Measurements from ENCODE around the gene FCHSD2. TPM values are rescaled to one million over a fixed set of nuclear protein-coding genes. Genes with fewer than 3 reads are reported as not detected.

Gene FCHSD2
- total and polyA plus RNA-seq, 2 donors (not counting 3 experiments of a cell fraction or from before 2014, with no cell fraction given), result 20.8 to 56.9 TPM

DNA sequence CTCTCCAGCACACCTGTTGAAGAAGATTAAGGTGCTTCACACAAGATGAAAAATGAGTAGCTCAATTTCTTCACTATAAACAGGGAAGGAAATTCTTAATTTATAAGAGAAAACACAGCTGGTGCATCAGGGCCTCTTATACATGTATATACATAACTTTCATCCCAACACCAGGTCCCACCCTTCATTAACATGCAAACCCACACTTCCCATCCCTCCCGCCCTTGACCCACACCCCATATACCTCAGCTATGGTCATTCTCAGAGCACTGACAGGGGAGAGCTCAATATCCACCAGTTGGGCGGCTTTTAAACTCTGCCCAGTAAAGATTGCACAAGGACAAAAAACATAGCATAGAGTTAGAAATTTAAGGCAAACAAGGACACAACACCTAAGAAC lies 242.1 kb downstream of the FCHSD2 start:
- no peaks in the 10 kb centered on the region for H3K27me3 ChIP-seq (ENCODE audit: control insufficient read depth in 2 of 2, insufficient read depth in 2 of 2, low read length in 2 of 2)
- FAIRE-seq (no peak), DNase-seq (ENCODE audit: low read depth, low spot score) (no peak)
- no peak overlapping the region for H2AFZ ChIP-seq (ENCODE audit: low read depth, low read length)
- dilution Hi-C loops (cut with MboI; ENCODE audit: extremely low pct_ligation_motif_present, low sequenced_read_pairs) (no loop called here), intact Hi-C loops (cut with micrococcal nuclease) (no loop called here)
- ChIA-PET POLR2A (no interaction called here), CTCF (interaction anchor here (1.4 to 1.6 kb wide), 2 partner anchors 10 to 24 kb away, joined by 6 to 7 read pairs; no protein-coding TSS in a partner anchor)
- no peak overlapping the region for H3K27ac ChIP-seq (ENCODE audit: insufficient read depth, low read depth, low read length)
- H4K20me1 ChIP-seq (replicated peaks; ENCODE audit: control insufficient read depth, extremely low read depth, insufficient read depth, low read length), result no peaks in the 10 kb centered on the region
- H3K9me3 ChIP-seq (replicated peaks; ENCODE audit: control insufficient read depth, insufficient read depth, low read length), result no peaks in the 10 kb centered on the region
- TF ChIP-seq MYC (IDR thresholded peaks at IDR 0.05; ENCODE audit: low read depth, low read length), result no peak
- no peak for TF ChIP-seq POLR2AphosphoS5 (IDR thresholded peaks at IDR 0.05; ENCODE audit: insufficient read depth, low read depth, low read length)
- TF ChIP-seq, protein P1, sequence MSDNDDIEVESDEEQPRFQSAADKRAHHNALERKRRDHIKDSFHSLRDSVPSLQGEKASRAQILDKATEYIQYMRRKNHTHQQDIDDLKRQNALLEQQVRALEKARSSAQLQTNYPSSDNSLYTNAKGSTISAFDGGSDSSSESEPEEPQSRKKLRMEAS (IDR thresholded peaks at IDR 0.05; ENCODE audit: insufficient read depth, insufficient read length), result no peak
- TF ChIP-seq EZH2 (IDR thresholded peaks at IDR 0.05; ENCODE audit: borderline replicate concordance, low read depth, low read length, severe bottlenecking), result no peak
- TF ChIP-seq FOS (IDR thresholded peaks at IDR 0.05; ENCODE audit: borderline replicate concordance, insufficient read depth, low read length), result no peak
- H3K4me1 ChIP-seq (ENCODE audit: control insufficient read depth, extremely low read depth, insufficient read depth, low read length), result no peaks in the 10 kb centered on the region
- no peak overlapping the region for H3K4me3 ChIP-seq (replicated peaks in 1 of 3; ENCODE audit: insufficient read depth in 1 of 3, low read depth in 1 of 3, low read length in 3 of 3)
- H3K9ac ChIP-seq (replicated peaks; ENCODE audit: extremely low read depth, insufficient read depth, low read length), result no peak overlapping the region
- H3K4me2 ChIP-seq (ENCODE audit: insufficient read depth, low read length), result no peak overlapping the region
- H3K36me3 ChIP-seq (ENCODE audit: control insufficient read depth in 2 of 2, extremely low read depth in 1 of 2, insufficient read depth in 2 of 2, low read length in 2 of 2), result no peaks in the 10 kb centered on the region
- peaks cover 1% of the 10 kb centered on the region for H3K9me1 ChIP-seq (replicated peaks; ENCODE audit: control insufficient read depth, extremely low read depth, insufficient read depth, low read length)
- no TSS peak for BruUV-seq (replicated peaks)
- no peaks in the 10 kb centered on the region for H3K79me2 ChIP-seq (ENCODE audit: control insufficient read depth, insufficient read depth, low read length)

DNA sequence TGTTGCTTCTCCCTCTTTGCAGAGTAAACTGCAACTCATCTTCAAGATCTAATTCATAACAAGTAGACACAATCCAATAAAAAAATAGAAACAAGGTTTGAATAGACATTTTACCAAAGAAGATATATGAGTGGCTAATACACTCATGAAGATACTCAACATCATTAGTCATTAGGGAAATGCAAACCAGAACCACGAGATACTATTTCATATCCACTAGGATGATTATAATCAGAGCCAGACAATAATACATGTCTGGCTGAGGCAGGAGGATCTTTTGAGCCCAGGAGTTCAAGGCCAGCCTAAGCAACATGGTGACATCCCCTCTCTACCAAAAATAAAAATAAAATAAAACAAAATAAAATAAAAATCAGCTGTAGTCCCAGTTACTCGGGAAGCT lies 242.9 kb downstream of the FCHSD2 start:
- dilution Hi-C loops (cut with MboI; ENCODE audit: extremely low pct_ligation_motif_present, low sequenced_read_pairs) (no loop called here), intact Hi-C loops (cut with micrococcal nuclease) (no loop called here)
- CTCF ChIA-PET, result interaction anchor here (1.4 to 1.6 kb wide), 2 partner anchors 9 to 25 kb away, joined by 6 to 7 read pairs; no protein-coding TSS in a partner anchor
- H2AFZ ChIP-seq (ENCODE audit: low read depth, low read length), result no peak overlapping the region
- H3K36me3 ChIP-seq (ENCODE audit: control insufficient read depth in 2 of 2, extremely low read depth in 1 of 2, insufficient read depth in 2 of 2, low read length in 2 of 2), result no peaks in the 10 kb centered on the region
- no peak overlapping the region for H3K4me3 ChIP-seq (replicated peaks in 1 of 3; ENCODE audit: insufficient read depth in 1 of 3, low read depth in 1 of 3, low read length in 3 of 3)
- no peaks in the 10 kb centered on the region for H3K79me2 ChIP-seq (ENCODE audit: control insufficient read depth, insufficient read depth, low read length)
- peaks cover 3% of the 10 kb centered on the region for H3K9me1 ChIP-seq (replicated peaks; ENCODE audit: control insufficient read depth, extremely low read depth, insufficient read depth, low read length)
- DNase-seq (ENCODE audit: low read depth, low spot score), result no peak
- H3K27ac ChIP-seq (ENCODE audit: insufficient read depth, low read depth, low read length), result no peak overlapping the region
- H3K9me3 ChIP-seq (replicated peaks; ENCODE audit: control insufficient read depth, insufficient read depth, low read length), result no peaks in the 10 kb centered on the region
- TF ChIP-seq, protein P2, sequence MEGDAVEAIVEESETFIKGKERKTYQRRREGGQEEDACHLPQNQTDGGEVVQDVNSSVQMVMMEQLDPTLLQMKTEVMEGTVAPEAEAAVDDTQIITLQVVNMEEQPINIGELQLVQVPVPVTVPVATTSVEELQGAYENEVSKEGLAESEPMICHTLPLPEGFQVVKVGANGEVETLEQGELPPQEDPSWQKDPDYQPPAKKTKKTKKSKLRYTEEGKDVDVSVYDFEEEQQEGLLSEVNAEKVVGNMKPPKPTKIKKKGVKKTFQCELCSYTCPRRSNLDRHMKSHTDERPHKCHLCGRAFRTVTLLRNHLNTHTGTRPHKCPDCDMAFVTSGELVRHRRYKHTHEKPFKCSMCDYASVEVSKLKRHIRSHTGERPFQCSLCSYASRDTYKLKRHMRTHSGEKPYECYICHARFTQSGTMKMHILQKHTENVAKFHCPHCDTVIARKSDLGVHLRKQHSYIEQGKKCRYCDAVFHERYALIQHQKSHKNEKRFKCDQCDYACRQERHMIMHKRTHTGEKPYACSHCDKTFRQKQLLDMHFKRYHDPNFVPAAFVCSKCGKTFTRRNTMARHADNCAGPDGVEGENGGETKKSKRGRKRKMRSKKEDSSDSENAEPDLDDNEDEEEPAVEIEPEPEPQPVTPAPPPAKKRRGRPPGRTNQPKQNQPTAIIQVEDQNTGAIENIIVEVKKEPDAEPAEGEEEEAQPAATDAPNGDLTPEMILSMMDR (IDR thresholded peaks at IDR 0.05; ENCODE audit: extremely low read depth in 1 of 2, insufficient read depth in 1 of 2, low read depth in 1 of 2, low read length in 2 of 2), result no peak
- TF ChIP-seq, protein P1 (IDR thresholded peaks at IDR 0.05; ENCODE audit: insufficient read depth, insufficient read length), result no peak
- TF ChIP-seq FOS (IDR thresholded peaks at IDR 0.05; ENCODE audit: borderline replicate concordance, insufficient read depth, low read length) (no peak), JUN (IDR thresholded peaks at IDR 0.05; ENCODE audit: borderline replicate concordance, insufficient read depth, insufficient read length, low read depth) (no peak), POLR2AphosphoS5 (IDR thresholded peaks at IDR 0.05; ENCODE audit: insufficient read depth, low read depth, low read length) (no peak), MYC (IDR thresholded peaks at IDR 0.05; ENCODE audit: low read depth, low read length) (no peak), EZH2 (IDR thresholded peaks at IDR 0.05; ENCODE audit: borderline replicate concordance, low read depth, low read length, severe bottlenecking) (no peak), GATA2 (IDR thresholded peaks at IDR 0.05; ENCODE audit: insufficient read depth, insufficient read length, low read depth, low read length) (no peak), POLR2A (IDR thresholded peaks at IDR 0.05; ENCODE audit: low read depth, low read length) (no peak)
- no peaks in the 10 kb centered on the region for H3K4me1 ChIP-seq (ENCODE audit: control insufficient read depth, extremely low read depth, insufficient read depth, low read length)
- no peak for FAIRE-seq
- BruUV-seq (replicated peaks), result no TSS peak
- H3K9ac ChIP-seq (replicated peaks; ENCODE audit: extremely low read depth, insufficient read depth, low read length), result no peak overlapping the region
- no peaks in the 10 kb centered on the region for H4K20me1 ChIP-seq (replicated peaks; ENCODE audit: control insufficient read depth, extremely low read depth, insufficient read depth, low read length)
- H3K27me3 ChIP-seq (ENCODE audit: control insufficient read depth in 2 of 2, insufficient read depth in 2 of 2, low read length in 2 of 2), result no peaks in the 10 kb centered on the region
- no peak overlapping the region for H3K4me2 ChIP-seq (ENCODE audit: insufficient read depth, low read length)
- POLR2A ChIA-PET, result no interaction called here

Measured in endothelial cell of umbilical vein (primary cell).